Cerebellar cortex (tissue), 1 donor: ENCODE measurements around the gene CA12.
A peak's percentile ranks its signal among the peaks of the same experiment; 100 is the strongest.

Source experiments
- DNase-seq: peaks from one replicate; pipeline ENCODE4 v3.0.0-alpha.2; 2015; ENCODE audit warnings: low spot score

CA12 gene

DNA sequence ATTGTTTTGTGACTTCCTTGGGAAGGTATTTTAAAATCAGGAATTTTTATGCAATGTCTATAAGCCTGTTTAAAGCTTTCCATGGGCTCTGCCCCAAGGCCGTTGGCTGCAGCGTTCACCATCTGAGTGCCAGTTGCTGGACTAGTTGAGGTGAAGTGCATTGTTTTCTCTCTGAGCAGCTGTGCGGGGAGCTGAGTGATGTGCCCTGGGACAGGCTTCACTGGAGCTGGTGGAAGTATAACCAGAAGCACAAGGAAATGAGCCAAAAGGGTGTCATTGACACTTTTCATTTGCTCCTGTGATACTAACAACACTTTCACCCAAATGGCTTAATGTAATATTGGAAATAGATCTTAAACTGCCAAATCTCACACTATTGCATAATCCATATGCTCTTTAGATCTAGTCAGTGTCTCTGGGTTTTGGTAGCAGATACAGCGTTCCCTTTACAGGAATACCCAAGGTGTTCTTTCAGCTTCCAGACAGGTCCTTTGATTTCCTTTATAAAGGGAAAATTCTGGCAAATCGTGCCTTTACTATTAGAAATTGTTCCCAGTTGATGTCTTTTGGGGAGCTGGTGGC lies 75.1 kb downstream of the CA12 start:
- no peak for DNase-seq

DNA sequence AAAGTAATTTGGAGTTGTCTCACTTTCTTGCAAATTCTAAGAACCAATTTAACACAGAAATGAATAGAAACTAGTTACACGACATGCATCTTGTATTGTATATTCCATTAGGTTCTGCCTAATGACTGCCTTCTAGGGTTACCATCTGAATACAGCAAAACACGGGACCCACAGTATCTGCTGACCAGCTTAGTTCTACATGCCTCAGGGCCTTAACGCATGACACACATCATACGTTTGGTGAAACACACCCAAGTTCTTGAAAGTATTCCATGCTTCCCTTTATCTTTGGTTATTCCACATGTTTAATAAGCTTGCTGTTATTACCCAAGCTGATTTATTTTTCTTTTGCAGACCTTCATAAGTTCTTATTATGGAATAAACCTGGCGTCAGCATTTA lies 76.4 kb downstream of the CA12 start:
- no peak for DNase-seq

DNA sequence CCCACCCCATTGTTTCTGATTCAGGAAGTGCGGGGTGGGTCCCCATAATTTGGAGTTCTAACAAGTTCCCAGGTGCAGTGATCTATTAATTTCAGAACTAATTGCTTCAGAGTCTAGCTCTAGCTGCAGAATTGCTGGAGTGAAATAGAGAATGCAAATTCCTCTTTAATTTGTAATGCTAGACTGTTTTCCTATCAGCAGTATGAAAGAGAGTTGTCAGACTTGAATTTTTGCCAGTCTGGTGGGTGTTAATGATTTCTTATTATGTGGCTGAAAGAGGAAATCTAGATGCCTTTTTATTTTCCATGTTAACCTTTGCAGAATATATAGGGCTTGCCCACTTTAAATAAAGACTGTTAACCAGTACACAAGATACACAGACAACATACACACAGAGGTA lies 80.6 kb downstream of the CA12 start:
- no peak for DNase-seq

DNA sequence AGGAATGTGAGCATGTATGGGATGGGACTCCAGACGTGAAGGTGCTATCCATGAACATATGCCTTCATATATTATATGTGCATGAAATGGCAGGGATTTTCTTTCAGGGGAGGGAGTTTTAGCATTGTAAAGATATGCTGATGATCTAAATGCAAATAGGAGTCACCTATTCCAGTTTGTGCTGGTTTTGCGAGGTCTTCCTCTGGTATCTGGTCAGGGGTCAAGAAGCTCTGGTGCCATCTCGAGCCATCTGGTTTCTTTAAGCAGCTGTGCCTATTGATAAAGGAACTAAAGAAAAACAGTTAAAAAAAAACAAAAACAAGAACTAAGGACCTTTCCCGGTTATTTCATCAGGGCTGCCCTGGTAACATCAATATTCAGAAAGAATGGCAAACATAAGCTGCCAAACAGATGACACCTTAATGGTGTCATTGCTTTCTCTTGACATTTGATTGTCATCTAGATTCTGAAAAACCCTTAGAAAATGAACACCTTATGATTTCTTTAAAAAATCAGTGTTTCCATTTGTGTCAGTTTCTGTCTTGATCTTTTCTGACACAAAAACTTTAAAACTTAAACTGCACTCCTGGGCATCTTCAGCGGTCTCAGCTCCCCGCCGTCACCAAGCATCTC lies 81.6 kb downstream of the CA12 start:
- no peak for DNase-seq

DNA sequence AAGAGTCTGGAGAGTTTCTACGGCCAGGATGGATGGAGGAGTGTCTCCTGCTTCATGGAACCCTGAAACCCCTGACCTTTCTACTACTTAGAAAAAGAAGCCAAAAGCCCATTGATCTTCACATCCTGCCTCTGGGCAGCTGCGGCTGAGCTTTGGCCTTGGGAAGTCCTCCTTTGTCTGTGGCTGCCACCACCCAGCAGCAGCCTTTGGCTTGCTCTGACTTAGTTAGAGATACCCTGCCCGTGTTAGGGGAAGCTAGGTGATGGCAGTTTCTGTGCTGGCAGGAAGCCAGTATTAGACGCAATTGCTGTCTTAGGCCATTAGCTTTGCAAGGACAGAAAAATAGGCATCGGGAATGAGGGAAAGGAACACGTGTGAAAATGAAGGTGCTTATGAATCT lies 85.5 kb downstream of the CA12 start:
- DNase-seq = peak; percentile 25

DNA sequence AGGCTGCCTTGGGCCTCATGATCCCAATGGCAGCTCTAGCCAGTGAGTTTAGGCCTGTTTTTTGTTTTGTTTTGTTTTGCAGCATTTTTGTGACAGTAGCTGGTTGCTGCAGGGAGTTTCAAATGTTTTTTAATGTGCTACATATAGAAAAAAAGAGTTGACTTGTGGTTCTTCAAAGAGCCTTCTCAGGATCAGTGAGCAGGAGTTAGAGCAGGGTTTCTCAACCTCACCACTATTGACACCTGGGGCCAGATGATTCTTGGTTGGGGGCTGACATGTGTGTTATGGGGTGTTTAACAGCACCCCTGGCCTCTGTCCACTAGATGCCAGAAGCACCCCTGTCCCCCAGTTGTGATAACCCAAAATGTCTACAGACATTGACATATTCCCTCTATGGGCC lies 86.3 kb downstream of the CA12 start:
- DNase-seq = no peak

DNA sequence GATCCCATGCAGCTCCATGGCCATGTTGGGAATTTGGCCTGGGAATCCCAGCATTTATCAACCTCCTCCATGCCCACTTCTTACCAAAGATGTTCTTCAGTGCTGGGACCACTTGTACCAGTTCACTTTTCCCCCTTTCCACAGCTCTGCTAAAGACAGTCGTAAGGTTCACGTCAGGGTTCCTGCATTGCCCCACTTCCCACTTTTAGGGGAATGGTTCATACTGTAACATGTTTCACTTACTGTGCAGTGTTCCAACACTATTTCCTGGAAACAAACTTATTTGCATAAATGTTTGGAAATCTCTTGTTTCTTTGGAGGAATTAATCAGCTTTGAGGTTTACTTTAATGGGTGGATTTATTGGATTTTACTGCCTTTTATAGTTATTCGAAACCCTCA lies 87.3 kb downstream of the CA12 start:
- DNase-seq = no peak

DNA sequence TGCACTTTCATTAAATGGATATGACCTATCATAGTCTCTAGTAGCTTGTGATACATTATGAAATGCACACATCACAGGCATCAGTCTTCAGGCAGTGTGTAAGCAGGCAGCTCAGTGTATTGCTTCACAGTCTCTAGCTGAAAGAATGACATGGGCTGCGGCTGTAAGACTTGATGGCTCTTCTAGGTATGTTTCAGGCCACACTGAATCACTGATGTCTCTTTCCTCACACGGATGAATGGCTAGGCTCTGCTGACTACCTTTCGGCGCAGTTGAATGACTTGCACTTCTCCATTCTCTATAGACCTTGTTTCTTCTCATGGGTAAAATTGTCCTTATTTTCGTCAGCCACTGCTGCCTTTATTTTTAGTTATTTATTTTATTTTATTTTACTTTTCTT lies 88.9 kb downstream of the CA12 start:
- DNase-seq = no peak

DNA sequence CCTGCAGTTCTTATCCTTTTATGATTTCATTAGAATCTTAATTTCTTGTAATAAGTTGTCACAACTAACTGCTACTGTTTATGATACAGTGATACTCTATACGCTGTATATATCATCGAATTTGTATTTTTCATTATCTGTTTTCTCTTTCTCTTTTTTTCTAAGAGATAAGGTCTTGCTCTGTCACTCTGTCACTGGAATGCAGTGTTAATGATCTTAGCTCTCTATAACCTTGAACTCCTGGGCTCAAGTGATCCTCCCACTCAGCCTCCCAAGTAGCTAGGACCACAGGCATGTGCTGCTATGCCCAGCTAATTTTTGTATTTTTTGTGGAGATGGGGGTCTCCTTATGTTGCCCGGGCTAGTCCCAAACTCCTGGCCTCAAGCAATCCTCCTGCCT lies 89.4 kb downstream of the CA12 start:
- no peak for DNase-seq

DNA sequence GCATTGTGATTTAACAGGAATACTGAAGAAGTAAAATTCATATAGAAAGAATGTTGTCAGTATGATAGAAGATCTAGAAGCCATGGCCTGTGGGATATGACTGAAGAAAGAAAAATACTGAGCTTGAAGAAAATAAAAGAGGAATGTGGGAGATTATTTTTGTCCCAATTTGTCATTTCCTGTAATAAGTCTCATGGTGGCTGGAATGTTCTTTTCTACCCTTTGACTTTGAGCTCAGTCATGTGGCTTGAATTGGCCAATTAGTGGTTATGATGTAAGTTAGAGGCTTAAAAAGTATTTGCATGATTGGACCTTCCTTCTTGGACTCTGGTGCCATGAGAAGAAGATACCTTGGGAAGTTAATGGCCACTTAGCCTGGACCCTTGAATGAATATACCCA lies 90.1 kb downstream of the CA12 start:
- DNase-seq = no peak

DNA sequence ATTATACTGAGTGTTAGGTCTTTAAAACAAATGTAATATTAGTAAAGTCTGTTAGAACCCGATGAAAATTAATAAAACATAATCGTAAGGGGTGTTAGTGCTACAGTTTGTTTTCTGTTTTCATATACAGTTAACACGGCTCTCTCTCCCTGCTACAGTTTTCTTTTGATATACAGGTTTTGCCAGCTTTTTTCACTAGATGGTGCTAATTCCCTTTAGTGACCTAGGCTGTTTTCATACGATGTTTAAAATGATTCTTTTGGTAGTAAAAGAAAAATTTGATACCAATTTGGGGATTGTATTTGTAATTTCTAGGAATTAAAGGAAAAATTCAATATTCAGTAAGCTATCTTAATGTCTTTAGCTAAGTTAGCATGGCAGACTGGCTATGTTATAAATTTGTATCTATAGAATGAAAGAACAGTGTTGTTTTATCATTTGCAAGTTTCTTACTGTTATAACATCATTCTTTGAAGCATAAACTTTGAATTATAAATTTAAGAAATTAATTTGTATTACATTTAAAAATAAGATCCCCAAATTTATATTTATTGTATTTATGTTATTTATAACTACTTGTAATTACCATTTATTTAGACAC lies 92.8 kb downstream of the CA12 start:
- DNase-seq = peak; percentile 77

DNA sequence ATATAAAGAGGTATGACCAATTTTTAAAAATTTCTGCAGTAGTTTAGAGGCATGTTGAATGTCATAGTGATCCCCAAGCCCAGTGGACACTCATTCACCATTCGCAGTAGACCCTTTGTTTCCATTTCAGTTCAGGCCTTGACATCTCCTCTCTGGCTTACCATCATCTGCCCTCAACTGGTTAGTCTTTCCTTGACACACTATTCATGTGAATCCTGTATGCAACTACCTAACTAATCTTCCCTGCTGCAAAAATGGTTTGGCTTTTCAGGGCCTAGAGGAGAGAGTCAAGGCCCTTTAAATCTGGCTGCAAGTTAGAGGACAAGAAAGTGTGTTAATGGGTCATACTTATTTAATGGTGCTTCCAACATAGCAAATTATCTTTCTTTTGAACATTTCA lies 93.3 kb downstream of the CA12 start:
- DNase-seq = peak; percentile 28

DNA sequence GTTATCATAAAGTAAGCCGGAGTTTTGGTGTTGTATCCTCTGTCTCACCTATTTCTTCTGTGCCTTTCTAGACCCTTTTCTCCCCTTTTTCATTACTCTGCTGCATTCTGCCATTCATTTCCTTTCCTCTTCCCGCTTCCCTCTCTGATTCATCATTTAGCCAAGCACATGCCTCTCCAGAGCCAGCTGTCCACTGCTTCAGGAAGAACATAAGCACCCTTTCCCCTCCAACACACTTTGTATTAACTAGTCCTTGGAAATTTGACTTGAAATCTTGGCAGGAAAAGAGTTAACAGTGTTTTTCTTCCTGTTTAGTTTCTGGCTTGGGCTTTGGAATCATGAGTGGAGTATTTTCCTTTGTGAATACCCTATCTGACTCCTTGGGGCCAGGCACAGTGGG lies 94.5 kb downstream of the CA12 start:
- no peak for DNase-seq

DNA sequence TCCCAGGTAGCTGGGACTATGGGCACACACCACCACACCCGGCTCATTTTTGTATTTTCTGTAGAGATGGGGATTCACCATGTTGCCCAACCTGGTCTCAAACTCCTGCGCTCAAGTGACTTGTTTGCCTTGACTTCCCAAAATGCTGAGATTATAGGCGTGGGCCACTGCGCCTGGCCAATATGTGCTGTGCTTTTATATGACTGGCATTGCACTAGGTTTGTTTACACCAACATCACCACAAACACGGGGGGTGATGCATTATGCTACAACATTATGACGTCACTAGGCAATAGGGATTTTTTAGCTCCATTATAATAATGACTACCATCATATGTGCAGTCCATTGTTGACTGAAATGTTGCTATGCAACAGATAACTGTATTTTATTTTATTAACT lies 97.3 kb downstream of the CA12 start:
- no peak for DNase-seq

DNA sequence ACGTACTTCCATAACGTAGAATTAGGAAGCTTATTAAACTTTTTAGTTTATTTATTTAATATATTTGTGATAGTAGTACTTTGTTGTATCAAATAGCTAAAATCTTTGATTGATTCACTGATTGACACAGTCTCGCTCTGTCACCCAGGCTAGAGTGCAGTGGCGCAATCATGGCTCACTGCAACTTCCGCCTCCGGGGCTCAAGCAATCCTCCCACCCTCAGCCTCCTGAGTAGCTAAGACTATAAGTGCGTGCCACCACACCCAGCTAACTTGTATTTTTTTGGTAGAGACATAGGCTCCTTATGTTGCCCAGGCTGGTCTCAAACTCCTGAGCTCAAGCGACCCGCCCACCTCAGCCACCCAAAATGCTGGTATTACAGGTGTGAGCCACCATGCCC lies 98.5 kb downstream of the CA12 start:
- DNase-seq = no peak

DNA sequence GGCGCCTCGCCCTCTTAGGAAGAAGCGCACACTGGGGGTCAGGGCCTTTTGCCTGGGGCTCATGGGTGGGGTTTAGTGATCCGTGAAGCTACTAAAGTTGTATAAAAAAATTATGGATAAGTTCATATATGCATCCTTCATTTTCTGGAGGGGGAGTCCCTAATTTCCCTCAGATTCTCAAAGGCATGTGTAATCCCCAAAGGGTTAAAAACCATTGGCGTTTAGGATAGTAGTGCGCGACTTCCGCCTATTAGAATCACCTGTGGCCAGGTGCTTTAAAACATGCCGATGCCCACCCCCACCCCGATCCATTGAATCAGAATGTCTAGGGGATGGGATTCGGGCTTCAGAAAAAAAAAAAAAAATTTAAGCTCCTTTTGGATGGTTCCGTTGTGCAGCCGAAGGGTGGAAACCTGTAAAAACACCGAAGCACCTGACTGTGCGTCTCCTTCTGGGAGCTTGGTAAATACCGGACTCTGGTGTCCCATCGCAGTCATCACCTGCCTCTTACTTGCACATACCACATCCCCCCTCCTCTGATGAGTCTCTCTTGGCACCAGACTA lies 103.7 kb downstream of the CA12 start:
- DNase-seq = peak; percentile 63

DNA sequence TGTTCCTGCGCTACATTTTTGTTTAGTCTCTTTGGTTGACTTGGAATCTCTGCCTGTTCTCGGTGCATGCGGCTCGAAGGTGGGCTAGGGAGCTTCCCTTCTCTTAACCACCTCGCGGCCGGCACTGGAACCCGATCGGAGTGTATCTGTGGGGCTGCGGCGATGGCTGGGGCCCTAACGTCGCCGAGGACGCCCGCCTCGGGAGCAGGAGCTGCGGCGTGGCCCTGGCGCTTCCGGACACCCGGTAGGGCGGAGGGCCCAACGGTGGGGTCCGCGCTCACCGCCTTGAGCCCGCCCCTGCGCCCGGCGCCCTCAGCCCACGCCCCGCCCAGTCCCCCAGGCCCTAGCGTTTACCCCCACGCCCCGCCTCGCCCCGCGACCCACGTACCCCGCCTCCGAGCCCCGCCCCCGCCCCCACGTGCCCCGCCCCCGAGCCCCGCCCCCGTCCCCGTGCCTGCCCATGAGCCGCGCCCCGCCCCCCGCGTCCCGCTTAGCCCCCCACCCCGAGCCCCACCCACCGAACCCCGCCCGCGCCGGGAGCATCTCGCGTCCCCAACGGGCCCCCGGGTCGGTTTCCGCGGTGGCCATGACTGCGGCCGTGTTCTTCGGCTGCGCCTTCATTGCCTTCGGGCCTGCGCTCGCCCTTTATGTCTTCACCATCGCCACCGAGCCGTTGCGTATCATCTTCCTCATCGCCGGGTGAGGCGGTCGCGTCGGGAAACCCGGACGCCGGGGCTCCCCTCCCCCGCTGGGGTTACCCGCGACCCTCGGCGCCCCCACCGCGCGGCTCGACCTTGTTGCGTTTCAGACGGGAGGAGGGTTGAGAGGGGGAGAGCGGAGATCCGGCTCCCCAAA lies 104.4 kb downstream of the CA12 start, which contains the start of gene APH1B:
APH1B (plus strand) TSS at position 568 of the 855 bp plus-strand sequence; CDS start at position 587, 19 bp downstream.
- peak; percentile 70 for DNase-seq

DNA sequence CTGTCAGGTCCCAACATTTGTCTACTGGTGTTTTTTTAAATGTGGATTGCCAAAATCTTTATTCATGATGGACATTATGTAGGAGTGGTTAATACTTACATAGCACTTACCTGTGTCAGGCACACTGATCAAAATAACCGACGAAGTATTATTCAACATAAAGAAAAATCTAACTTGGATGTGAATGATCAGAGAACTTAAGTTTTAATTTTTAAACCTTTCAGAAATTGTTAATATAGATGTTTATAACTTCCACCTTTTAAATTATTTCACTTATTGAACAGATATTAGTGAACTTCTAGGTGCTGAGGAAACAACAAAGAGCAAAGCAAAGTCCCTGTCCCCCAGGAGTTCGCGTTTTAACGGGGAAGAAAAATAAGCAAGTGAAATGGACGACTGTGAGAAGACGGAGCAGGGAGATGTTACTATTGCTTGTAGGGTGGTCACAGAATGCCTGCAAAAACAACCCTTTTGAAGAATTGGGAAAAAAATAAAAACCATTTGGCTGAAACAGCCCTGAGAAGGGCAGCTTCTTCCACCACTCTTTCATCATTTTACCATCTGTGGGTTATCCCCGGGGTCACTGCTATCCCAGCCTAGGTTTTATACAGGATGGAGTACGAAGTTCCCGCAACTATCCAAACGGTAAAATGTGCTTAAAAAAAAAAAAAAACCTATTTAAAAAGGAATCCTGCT lies 105.2 kb downstream of the CA12 start:
- no peak for DNase-seq

DNA sequence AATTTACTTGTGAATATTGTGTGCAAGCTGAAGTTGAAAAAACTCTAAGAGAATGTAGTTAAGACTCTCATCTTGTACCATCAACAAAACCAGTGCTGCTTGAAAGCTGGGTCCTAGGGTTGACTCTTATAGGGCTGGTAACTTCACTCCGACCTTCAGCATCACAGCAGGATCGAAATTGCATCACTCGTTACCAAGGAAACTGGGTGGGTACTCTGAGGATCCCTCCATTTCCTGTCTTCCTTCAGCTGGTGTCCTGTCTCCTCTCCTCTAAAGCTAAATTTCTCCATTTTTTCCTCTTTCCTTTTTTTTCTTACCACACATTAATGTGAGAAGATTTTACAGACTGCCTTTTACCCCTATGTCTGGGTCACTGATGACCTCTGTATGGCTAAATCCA lies 107.2 kb downstream of the CA12 start:
- no peak for DNase-seq
